Large intestine (tissue), 3 donors: ENCODE data around the gene NRN1. TPM values are rescaled to one million over a fixed set of nuclear protein-coding genes. Genes with fewer than 3 reads are reported as not detected.

Experiments used
- DNase-seq, 2 donors: peaks; one replicate each; pipeline versions ENCODE4 v3.0.0 to v3.0.0-alpha.2; 2013
- H3K27ac ChIP-seq: one replicate; pipeline ENCODE4 v1.5.1; 2013; ENCODE audit warnings: low read length
- H3K27me3 ChIP-seq: 2 replicates; pipeline ENCODE4 v1.6.1; 2013; ENCODE audit warnings: low read length; ENCODE audit not compliant: control insufficient read depth, insufficient read depth
- H3K36me3 ChIP-seq: 2 replicates; pipeline ENCODE4 v1.6.1; 2013; ENCODE audit warnings: low read length; ENCODE audit not compliant: control insufficient read depth, insufficient read depth
- H3K4me1 ChIP-seq: one replicate; pipeline ENCODE4 v1.6.1; 2013; ENCODE audit warnings: low read length; ENCODE audit not compliant: control insufficient read depth, insufficient read depth
- H3K4me3 ChIP-seq: one replicate; pipeline ENCODE4 v1.5.1; 2013; ENCODE audit warnings: low read length
- H3K9me3 ChIP-seq: one replicate; pipeline ENCODE4 v1.6.1; 2013; ENCODE audit warnings: mild to moderate bottlenecking, low read depth, low read length, moderate library complexity; ENCODE audit not compliant: control insufficient read depth
- WGBS: methylation state at CpG from one replicate; pipeline ENCODE4 v1.1.5; 2013; ENCODE audit warnings: low lambda C conversion rate; ENCODE audit not compliant: insufficient coverage; 5-methylcytosine and 5-hydroxymethylcytosine counted together
- polyA plus RNA-seq: library from polyadenylated mRNA; unstranded; fragments of 120-200 nt; gene quantifications from one replicate; pipeline ENCODE4 v1.2.1, GENCODE V29; 2013

The NRN1 gene
- polyA plus RNA-seq, 1 donor: 4.0 TPM

DNA sequence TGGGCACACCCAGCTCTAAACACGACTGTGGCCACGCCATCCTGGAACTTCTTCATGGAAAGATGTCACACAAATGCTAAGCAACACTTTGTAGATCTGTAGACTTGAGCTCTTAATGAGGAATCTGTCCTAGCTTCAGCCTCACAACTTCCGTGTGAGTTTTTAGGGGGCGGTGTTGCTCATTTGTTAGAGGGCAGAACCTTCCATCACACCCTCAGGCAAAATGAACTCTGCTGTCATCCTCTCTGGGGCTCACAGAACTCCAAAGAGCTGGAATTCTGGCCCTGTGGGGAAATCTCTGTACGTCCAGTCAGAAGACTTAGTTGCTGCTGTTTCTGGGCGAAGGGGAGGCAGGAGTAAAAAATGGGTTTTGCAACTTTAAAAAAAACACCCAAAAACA is 49.8 kb downstream of the NRN1 start:
- Histone ChIP-seq H3K36me3 (no peaks in the 10 kb centered on the region), H3K4me3 (no peak overlapping the region), H3K4me1 (no peaks in the 10 kb centered on the region), H3K27me3 (peaks cover 2% of the 10 kb centered on the region), H3K27ac (no peak overlapping the region), H3K9me3 (no peaks in the 10 kb centered on the region)
- WGBS: no CpG with 5 or more reads among the region's 6 CpGs
- no peak for DNase-seq

DNA sequence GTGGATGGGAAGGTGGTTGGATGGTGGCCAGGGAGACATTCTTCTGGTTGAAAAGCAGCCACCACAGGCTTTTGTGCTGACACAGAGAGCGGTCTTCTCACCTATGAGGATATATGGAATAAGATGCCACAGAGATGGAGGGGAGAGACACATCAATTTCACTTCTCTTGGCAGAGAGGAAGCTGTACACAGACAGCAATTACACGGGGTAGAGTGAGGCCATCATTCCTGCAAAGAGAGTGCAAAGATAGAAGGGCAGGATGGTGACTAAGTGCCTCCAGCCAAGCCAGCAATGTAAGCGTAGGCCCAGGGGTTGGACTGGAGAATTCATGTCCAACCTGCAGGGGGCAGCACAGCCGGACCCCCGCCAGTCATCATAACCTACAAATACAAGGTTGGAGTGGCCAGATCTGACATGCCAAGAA is 56.4 kb downstream of the NRN1 start:
- no peak for DNase-seq

More for the DNA sequence above, 56.4 kb downstream of the NRN1 start:
- WGBS: 20% methylated on average over 1 of the region's 5 CpGs
- H3K4me1 ChIP-seq: no peaks in the 10 kb centered on the region
- no peak overlapping the region for H3K4me3 ChIP-seq
- H3K27me3 ChIP-seq: peaks cover 2% of the 10 kb centered on the region
- no peaks in the 10 kb centered on the region for H3K36me3 ChIP-seq
- no peaks in the 10 kb centered on the region for H3K9me3 ChIP-seq
- H3K27ac ChIP-seq: no peak overlapping the region
